GM12892 (cell line): ENCODE measurements around the gene PLAC8.

Source experiments
- POLR2A ChIP-seq: IDR thresholded peaks from 2 replicates; pipeline ENCODE4 v1.6.1; 2011; ENCODE audit warnings: low read depth, low read length, control low read depth
- POLR2AphosphoS5 ChIP-seq: IDR thresholded peaks from 2 replicates; pipeline ENCODE4 v1.6.1; 2011; ENCODE audit warnings: low read depth, low read length, control low read depth
- TAF1 ChIP-seq: IDR thresholded peaks from 2 replicates; pipeline ENCODE4 v1.6.1; 2011; ENCODE audit warnings: low read depth, mild to moderate bottlenecking, control low read depth, low read length, borderline replicate concordance

GRCh38 chr4:83071116-83071515 lies 43.4 kb downstream of the PLAC8 start:
- TF ChIP-seq POLR2AphosphoS5 (no peak), POLR2A (no peak), TAF1 (no peak)
